ENCODE data around the gene PPP2R5B.

PPP2R5B gene

GRCh38 chr11:64908766-64909165 lies 15.7 kb upstream of the PPP2R5B start:
- no peak for DNase-seq (ENCODE audit: low read depth)

DNA sequence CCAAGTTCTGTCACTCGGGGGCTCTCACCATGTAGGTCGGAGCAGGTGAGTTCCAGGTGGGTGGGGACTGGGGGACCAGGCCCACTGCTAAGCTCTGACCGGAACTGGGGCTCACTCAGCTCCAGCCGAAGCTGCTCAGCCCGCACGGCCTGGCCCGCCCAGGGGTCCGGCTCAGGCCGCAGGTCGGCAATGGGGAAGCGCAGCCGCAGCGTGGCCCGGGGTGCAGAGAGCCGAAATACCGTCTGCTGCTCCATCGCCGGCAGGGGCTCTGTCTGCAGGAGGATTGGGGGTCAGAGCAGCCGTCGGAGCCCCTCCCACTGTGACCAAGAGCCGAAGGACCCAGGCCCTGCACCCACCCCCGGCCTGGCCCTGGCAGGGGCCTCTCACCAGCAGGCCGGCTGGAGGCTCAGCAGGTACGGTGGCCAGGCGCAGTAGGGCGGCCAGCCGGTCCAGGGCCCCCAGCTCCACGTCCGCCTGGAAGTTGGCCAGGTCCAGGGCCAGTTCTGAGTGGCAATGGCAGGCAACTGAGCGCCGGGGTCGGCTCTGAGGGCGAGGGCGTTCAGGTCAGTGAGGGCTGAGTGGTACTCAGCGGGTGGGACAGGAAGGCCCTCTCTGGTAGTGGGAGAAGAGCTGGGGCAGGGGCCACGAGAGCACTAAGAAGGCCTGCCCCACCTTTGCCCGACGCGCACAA lies 14.7 kb upstream of the PPP2R5B start:
- DNase-seq (ENCODE audit: low read depth), result no peak

DNA sequence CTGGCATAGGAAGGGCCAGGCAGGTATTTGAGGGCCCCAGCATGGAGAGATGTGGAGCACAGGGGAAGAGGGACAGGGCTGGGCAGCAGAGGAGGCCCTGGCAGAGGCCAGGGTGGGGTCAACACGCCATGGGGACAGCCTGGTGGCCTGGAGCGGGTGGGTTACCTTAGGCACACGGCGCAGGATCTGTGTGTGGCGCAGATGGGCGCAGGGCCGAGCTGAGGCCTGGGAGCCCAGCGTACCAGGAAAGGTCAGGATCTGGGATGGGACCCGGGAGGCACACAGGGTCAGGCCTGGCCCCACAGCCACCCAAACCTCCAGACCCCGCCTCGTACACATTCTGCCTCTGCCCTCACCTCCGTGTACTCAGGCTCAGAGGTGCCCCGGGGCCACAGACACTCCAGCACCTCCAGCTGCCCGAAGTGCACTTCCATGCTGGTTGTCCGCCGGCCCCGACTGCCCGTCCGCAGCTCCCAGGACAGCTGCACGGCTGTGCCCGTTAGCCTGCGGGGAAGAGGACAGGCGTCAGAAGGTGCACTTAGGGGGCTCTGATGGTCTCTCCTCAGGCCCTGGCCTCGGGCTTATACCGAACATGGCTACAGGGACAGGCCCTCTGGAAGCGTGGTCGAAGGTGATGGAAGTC lies 13.9 kb upstream of the PPP2R5B start:
- no peak for DNase-seq (ENCODE audit: low read depth)

GRCh38 chr11:64911142-64911541 lies 13.3 kb upstream of the PPP2R5B start:
- DNase-seq (ENCODE audit: low read depth), result no peak

- no peak for DNase-seq (ENCODE audit: low read depth)
Observed at GRCh38 chr11:64911689-64912088, 12.8 kb upstream of the PPP2R5B start.

DNA sequence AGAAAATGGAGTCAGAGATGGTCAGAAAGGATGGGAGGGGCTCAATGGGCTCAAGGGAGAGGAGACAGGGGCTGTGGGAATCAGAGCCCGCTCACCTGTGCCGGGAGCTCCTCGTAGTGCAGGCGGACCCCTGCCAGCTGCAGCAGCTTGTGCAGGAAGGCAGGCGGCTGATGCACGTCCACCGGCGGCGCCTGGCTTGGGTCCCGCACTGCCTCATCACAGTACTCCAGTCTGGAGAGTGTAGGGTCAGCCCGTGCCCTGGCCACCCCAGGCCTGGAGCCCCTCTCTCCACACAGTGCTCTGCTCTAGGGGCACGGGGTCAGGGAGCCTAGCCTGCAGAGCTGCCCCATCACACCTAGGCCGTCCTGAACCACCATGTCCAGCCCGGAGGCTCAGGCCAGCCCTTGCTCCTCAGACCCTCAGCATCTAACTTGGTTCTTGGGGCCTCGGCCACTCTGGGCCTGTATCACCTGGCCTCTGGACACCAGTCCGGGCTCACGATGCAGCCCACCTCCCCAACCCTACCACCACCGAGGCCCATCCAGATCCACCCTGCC lies 11.2 kb upstream of the PPP2R5B start:
- DNase-seq (ENCODE audit: low read depth), result no peak

- no peak for DNase-seq (ENCODE audit: low read depth)
Observed at GRCh38 chr11:64914123-64914522, 10.4 kb upstream of the PPP2R5B start.

DNA sequence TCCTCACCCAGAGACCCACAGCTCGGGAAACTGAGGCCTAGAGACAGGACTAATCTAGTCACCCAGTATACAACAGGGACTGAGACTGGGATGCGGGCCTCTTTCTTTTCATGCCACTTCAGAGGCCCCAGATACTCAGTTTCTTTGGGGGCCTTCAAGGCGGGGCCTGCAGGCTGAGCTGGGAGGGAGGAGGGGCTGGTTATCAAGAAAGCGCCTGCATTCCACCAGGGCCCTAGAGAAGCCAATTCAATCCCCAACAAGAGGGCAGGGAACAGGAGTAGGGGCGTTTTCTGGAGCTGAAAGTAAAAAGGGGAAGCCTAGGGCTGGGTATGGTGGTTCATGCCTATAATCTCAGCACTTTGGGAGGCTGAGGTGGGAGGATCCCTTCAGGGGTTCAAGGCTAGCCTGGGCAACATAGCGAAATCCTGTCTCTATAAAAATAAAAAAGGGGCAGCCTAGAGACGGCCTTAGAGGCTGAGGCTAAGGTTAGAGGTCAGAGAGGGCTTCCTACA lies 9.1 kb upstream of the PPP2R5B start:
- DNase-seq (ENCODE audit: low read depth), result no peak

GRCh38 chr11:64916040-64916774 lies 8.3 kb upstream of the PPP2R5B start:
- DNase-seq (ENCODE audit: low read depth), result no peak

DNA sequence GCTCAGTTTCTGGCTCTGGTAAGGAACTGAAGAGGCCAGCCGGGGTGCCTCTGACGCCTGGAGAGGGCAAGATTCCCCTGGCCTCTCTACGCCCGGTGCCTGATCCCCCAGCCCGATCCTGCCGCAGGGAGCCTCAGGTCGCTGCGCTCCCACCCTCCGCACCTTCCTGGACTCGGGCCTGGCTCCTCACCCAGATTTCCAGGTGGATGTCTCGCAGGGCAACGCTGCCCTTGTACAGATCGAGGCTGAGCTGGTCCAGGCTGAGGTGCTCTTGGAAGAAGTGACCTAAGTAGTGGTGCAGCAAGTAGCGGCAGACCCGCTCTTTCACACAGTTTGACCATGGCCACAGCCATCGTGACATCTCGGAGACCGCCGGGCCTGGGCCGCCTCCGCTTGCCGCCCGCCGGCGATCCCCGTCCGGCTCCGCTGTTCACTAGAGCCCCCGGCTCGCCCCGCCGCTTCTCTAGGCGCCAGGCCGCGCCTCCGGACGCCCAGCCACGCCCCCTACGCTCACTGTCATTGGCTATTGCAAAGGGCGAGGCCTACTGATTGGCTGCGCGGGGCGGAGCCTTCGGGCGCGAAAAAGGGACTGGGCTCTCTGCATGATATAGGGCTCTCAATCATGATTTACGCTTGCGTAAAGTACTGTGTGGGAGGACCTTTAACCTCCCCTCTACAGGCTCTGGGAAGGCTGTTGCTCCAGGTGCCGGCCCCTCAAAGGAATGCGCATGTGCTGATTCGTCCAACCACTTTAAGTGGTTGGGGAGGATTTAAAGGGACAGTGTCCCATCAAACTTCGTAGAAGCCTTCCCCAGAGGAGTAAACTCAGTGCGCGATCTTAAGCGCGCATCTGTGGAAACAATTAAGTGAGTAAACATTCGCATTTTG lies 7.5 kb upstream of the PPP2R5B start, which contains the start of gene ATG2A:
ATG2A (minus strand) TSS at position 435 of the 888 bp plus-strand sequence; CDS start at position 361, 74 bp downstream.
- DNase-seq (ENCODE audit: low read depth), result peak; percentile 99

GRCh38 chr11:64917663-64917995 lies 6.9 kb upstream of the PPP2R5B start:
- no peak for DNase-seq (ENCODE audit: low read depth)

- no peak for DNase-seq (ENCODE audit: low read depth)
Observed at GRCh38 chr11:64918017-64918416, 6.5 kb upstream of the PPP2R5B start.

GRCh38 chr11:64919627-64920026 lies 4.9 kb upstream of the PPP2R5B start:
- DNase-seq (ENCODE audit: low read depth), result no peak

DNA sequence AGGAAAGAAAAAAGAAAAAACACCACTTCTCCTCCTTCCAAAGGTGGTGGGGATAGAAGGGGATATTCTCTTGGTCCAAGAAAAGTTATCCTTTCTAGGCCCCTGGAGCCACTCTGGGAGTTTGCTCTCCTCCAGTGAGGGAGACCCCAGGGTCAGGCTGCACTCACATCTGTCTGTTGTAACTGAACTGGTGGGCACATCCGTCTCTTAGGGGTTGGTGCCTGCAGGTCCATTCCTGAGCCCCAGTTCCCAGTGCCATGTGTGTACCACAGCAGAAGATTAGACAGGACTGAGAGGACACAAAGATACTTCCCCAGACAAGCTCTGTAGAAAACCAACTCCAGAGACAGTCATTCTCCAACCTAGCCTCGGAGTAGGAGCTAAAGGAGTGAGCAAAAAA lies 4.4 kb upstream of the PPP2R5B start:
- no peak for DNase-seq (ENCODE audit: low read depth)

- DNase-seq (ENCODE audit: low read depth), result no peak
Observed at GRCh38 chr11:64921384-64921783, 3.1 kb upstream of the PPP2R5B start.

DNA sequence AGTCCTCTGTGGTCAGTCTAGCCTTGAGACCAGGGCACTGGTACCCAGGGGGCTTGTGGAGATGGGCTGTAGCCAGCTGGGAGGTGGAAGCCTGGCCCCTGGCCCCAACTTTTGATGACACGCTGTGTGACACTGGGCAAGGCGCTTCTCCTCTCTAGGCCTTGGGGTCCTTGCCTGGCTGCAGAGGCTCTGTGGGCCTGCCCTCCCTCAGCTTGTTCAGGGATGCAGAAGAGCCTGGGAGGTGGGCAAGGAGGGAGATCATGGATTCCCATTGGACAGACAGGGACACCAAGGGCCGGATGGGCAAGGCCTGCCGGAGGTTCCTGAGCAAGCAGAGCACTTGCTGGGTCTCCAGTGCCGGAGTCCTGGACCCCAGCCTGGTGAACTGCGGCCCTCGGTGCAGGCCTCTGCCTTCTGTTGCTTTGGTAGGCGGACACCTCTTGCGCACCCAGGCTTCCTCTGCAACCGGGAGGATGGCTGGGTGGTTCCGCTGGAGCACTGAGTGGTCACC lies 1.3 kb upstream of the PPP2R5B start:
- no peak for DNase-seq (ENCODE audit: low read depth)

GRCh38 chr11:64924910-64925284 lies 408 bp downstream of the PPP2R5B start:
- no peak for DNase-seq (ENCODE audit: low read depth)

GRCh38 chr11:64925536-64926436 lies 1.3 kb downstream of the PPP2R5B start:
- no peak for DNase-seq (ENCODE audit: low read depth)

- DNase-seq (ENCODE audit: low read depth), result no peak
Observed at GRCh38 chr11:64926689-64927088, 2.2 kb downstream of the PPP2R5B start.

- DNase-seq (ENCODE audit: low read depth), result no peak
Observed at GRCh38 chr11:64928957-64929356, 4.5 kb downstream of the PPP2R5B start.
